GM12878 (cell line): Measurements from ENCODE around the gene CA14. TPM values are rescaled to one million over a fixed set of nuclear protein-coding genes. Genes with fewer than 3 reads are reported as not detected.

ENCODE experiments used
- ASH2L ChIP-seq: fragments of 300-600, 200-600 bp; sonication (generic); IDR thresholded peaks from 2 replicates; pipeline ENCODE4 v1.6.1; 2017; ENCODE audit warnings: low read depth, mild to moderate bottlenecking, borderline replicate concordance
- BRCA1 ChIP-seq: IDR thresholded peaks from 2 replicates; pipeline ENCODE4 v1.6.1; 2011; ENCODE audit warnings: low read depth, low read length, improper control_type of control experiment
- CBX3 ChIP-seq: fragments of 200-600 bp; sonication (generic); IDR thresholded peaks from 2 replicates; pipeline ENCODE4 v1.6.1; 2016; ENCODE audit warnings: low read depth, borderline replicate concordance
- EED ChIP-seq: sonication (generic); IDR thresholded peaks from 2 replicates; pipeline ENCODE4 v1.6.1; 2016; ENCODE audit warnings: antibody characterized with exemption, low read depth
- FOS ChIP-seq: IDR thresholded peaks from 3 replicates; pipeline ENCODE4 v1.6.1; 2011; ENCODE audit warnings: borderline replicate concordance; ENCODE audit not compliant: insufficient read length; ENCODE audit errors: extremely low read depth
- HDGF ChIP-seq: fragments of 450-650 bp; IDR thresholded peaks from 2 replicates; pipeline ENCODE4 v1.6.1; 2016; ENCODE audit warnings: antibody characterized with exemption
- HSF1 ChIP-seq: fragments of 150-350 bp; IDR thresholded peaks from 2 replicates; pipeline ENCODE4 v1.6.1; 2014; ENCODE audit warnings: mild to moderate bottlenecking, low read depth, low read length
- IKZF1 ChIP-seq: fragments of 450-650 bp; conservative IDR thresholded peaks from 2 replicates; pipeline ENCODE4 v1.6.1; 2017; ENCODE audit warnings: antibody characterized with exemption, mild to moderate bottlenecking
- NR2F1 ChIP-seq: fragments of 450-650 bp; conservative IDR thresholded peaks from 2 replicates; pipeline ENCODE4 v1.6.1; 2017; ENCODE audit warnings: mild to moderate bottlenecking
- SMARCA5 ChIP-seq: fragments of 450-650 bp; IDR thresholded peaks from 2 replicates; pipeline ENCODE4 v1.6.1; 2017; ENCODE audit warnings: mild to moderate bottlenecking
- SREBF1 ChIP-seq: IDR thresholded peaks from 2 replicates; pipeline ENCODE4 v1.6.1; 2012; ENCODE audit warnings: mild to moderate bottlenecking, low read length
- TAF1 ChIP-seq: IDR thresholded peaks from 2 replicates; pipeline ENCODE4 v1.6.1; 2011; ENCODE audit warnings: mild to moderate bottlenecking, low read depth, low read length, borderline replicate concordance
- USF1 ChIP-seq: IDR thresholded peaks from 2 replicates; pipeline ENCODE4 v1.6.1; 2011; ENCODE audit warnings: borderline replicate concordance, low read depth, mild to moderate bottlenecking, moderate library complexity, mixed read lengths, low read length; ENCODE audit not compliant: insufficient read depth; ENCODE audit errors: extremely low read length
- YBX1 ChIP-seq: fragments of 450-650 bp; IDR thresholded peaks from 2 replicates; pipeline ENCODE4 v1.6.1; 2016; ENCODE audit warnings: antibody characterized with exemption
- ZBTB33 ChIP-seq: fragments of 450-650 bp; IDR thresholded peaks from 2 replicates; pipeline ENCODE4 v1.6.1; 2017; ENCODE audit warnings: mild to moderate bottlenecking
- ZSCAN29 ChIP-seq: fragments of 450-650 bp; IDR thresholded peaks from 2 replicates; pipeline ENCODE4 v1.6.1; 2017; ENCODE audit warnings: mild to moderate bottlenecking, moderate library complexity
- polyA plus RNA-seq, 11 experiments: library from polyadenylated mRNA; depleted of rRNA in 4 of 11; unstranded in 6 of 11; stranded (reverse) in 5 of 11; fragments of >200 nt; fragmentation: Nextera tagmentation in 4 of 11; fragmentation: Illumina TruSeq in 1 of 11; extraction: Ambion mirVana in 4 of 11; extraction: Trizol in 1 of 11; gene quantifications; 1 replicate in 1 of 11; 2 replicates in 10 of 11; pipeline versions ENCODE4 v1.2.1 to v1.2.3, GENCODE V29; 2011 to 2016; ENCODE audit warnings: inconsistent platforms in 2 of 11, missing spikeins in 2 of 11, low read depth in 1 of 11
- total RNA-seq, 4 experiments: library from RNA; depleted of rRNA in 3 of 4; stranded (reverse); fragments of >200 nt in 3 of 4; fragmentation: Illumina TruSeq in 1 of 4; extraction: Trizol in 1 of 4; gene quantifications; 2 replicates each; pipeline versions ENCODE4 v1.2.1 to v1.2.3, GENCODE V29; 2013 to 2021
- TF ChIP-seq, protein P1 (sequence below): fragments of 450-650 bp; IDR thresholded peaks from 2 replicates; pipeline ENCODE4 v1.6.1; 2018; ENCODE audit warnings: mild to moderate bottlenecking, low read depth, moderate library complexity; ENCODE audit not compliant: partially characterized antibody
- TF ChIP-seq, protein P2 (sequence below): fragments of 450-650 bp; formaldehyde crosslinking; IDR thresholded peaks from 2 replicates; pipeline ENCODE4 v1.5.0; 2022; ENCODE audit warnings: mild to moderate bottlenecking, missing genetic modification characterization

CA14 gene
- total and polyA plus RNA-seq, 10 of the 15 experiments (the other 5 are each of a cell fraction or from before 2014, with no cell fraction given), result 0.11 to 0.35 (median 0.29) TPM; not detected in 6

DNA sequence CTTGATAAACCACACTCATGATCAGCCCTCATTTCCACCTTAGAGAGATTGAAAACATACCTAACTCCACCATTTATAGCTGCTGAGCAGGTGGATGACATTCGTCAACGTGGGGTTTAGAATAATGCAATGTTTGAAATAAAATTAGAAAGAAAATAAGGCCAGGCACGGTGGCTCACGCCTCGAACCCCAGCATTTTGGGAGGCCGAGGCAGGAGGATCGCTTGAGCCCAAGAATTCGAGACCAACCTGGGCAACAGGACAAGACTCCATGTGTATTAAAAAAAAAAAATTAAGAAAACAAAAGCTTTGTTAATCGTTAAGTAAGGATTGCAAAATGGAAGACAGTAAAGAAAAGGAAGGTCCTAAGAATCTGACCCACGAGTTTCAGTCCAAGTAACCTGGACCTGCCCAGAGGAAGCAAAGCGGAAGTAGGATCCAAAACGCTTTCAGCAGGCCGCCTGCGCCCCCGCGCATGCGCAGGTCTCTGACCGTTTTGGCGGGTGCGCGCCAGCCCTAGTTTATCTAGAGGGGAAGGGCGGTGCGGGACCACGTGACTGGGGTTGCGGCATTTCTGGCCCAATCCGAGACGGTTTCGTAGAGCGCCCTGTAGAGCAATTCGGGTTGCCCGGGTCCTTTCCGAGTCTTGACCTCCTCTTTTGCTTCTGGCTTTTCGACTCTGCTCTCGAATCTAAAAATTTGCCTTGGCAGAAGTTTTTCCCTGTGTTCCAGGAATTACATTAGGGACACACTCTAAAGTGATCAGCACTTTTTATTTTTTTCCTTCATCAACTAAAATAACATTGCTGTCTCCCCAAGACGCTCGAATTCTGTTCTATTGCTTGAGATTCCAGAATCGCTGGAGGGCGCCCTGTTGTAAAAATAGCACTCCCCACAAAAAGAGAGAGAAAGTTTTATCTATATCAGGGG, 44.1 kb upstream of the CA14 start (continued):
- no peak for TF ChIP-seq ZBTB33
- TF ChIP-seq, protein P1, sequence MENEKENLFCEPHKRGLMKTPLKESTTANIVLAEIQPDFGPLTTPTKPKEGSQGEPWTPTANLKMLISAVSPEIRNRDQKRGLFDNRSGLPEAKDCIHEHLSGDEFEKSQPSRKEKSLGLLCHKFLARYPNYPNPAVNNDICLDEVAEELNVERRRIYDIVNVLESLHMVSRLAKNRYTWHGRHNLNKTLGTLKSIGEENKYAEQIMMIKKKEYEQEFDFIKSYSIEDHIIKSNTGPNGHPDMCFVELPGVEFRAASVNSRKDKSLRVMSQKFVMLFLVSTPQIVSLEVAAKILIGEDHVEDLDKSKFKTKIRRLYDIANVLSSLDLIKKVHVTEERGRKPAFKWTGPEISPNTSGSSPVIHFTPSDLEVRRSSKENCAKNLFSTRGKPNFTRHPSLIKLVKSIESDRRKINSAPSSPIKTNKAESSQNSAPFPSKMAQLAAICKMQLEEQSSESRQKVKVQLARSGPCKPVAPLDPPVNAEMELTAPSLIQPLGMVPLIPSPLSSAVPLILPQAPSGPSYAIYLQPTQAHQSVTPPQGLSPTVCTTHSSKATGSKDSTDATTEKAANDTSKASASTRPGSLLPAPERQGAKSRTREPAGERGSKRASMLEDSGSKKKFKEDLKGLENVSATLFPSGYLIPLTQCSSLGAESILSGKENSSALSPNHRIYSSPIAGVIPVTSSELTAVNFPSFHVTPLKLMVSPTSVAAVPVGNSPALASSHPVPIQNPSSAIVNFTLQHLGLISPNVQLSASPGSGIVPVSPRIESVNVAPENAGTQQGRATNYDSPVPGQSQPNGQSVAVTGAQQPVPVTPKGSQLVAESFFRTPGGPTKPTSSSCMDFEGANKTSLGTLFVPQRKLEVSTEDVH, result no peak
- no peak for TF ChIP-seq ZSCAN29
- peak; percentile 90 for TF ChIP-seq USF1
- TF ChIP-seq FOS, result no peak
- TF ChIP-seq SREBF1, result no peak
- TF ChIP-seq BRCA1, result no peak
- no peak for TF ChIP-seq YBX1
- no peak for TF ChIP-seq HSF1
- peak; percentile 66 for TF ChIP-seq IKZF1
- no peak for TF ChIP-seq ASH2L
- no peak for TF ChIP-seq HDGF
- peak; percentile 62 for TF ChIP-seq NR2F1
- TF ChIP-seq EED, result no peak
- peak; percentile 33; the same call in 1 of the 2 replicates for TF ChIP-seq TAF1
- TF ChIP-seq, protein P2, sequence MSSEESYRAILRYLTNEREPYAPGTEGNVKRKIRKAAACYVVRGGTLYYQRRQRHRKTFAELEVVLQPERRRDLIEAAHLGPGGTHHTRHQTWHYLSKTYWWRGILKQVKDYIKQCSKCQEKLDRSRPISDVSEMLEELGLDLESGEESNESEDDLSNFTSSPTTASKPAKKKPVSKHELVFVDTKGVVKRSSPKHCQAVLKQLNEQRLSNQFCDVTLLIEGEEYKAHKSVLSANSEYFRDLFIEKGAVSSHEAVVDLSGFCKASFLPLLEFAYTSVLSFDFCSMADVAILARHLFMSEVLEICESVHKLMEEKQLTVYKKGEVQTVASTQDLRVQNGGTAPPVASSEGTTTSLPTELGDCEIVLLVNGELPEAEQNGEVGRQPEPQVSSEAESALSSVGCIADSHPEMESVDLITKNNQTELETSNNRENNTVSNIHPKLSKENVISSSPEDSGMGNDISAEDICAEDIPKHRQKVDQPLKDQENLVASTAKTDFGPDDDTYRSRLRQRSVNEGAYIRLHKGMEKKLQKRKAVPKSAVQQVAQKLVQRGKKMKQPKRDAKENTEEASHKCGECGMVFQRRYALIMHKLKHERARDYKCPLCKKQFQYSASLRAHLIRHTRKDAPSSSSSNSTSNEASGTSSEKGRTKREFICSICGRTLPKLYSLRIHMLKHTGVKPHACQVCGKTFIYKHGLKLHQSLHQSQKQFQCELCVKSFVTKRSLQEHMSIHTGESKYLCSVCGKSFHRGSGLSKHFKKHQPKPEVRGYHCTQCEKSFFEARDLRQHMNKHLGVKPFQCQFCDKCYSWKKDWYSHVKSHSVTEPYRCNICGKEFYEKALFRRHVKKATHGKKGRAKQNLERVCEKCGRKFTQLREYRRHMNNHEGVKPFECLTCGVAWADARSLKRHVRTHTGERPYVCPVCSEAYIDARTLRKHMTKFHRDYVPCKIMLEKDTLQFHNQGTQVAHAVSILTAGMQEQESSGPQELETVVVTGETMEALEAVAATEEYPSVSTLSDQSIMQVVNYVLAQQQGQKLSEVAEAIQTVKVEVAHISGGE (CRISPR knock-in tag), result no peak
- no peak for TF ChIP-seq SMARCA5
- TF ChIP-seq CBX3, result no peak
